PC-9 (cell line): Measurements from ENCODE around the gene LSM3.

Experiments
- CTCF ChIP-seq: fragments of 200-600 bp; sonication (generic); conservative IDR thresholded peaks from 2 replicates; pipeline ENCODE4 v1.6.1; 2017; ENCODE audit warnings: mixed run types, antibody characterized with exemption, mild to moderate bottlenecking, moderate library complexity
- EZH2 ChIP-seq: fragments of 200-600 bp; sonication (generic); IDR thresholded peaks from 2 replicates; pipeline ENCODE4 v1.8.0; 2017; ENCODE audit warnings: antibody characterized with exemption, low read depth

GRCh38 chr3:14145670-14146380, 32.8 kb upstream of the LSM3 start:
- no peak for TF ChIP-seq CTCF
- no peak for TF ChIP-seq EZH2
